Neural cell (in vitro differentiated cells): ENCODE data around the gene MSI1. TPM values are rescaled to one million over a fixed set of nuclear protein-coding genes. Genes with fewer than 3 reads are reported as not detected.
A peak's percentile ranks its signal among the peaks of the same experiment; 100 is the strongest.

ENCODE experiments used
- H2AFZ ChIP-seq: fragments of 200-600, 300-800 bp; sonication (generic), shearing (Covaris generic); 2 replicates; pipeline ENCODE4 v1.6.0; 2014; ENCODE audit warnings: low read depth, mild to moderate bottlenecking, antibody characterized with exemption, low read length, moderate library complexity
- H3F3A ChIP-seq: fragments of 200-600 bp; shearing (Covaris generic); 2 replicates; pipeline ENCODE4 v1.6.1; 2016; ENCODE audit warnings: mild to moderate bottlenecking, moderate library complexity, mixed read lengths, antibody characterized with exemption, low read length; ENCODE audit not compliant: insufficient read depth, poor library complexity, severe bottlenecking
- H3K27ac ChIP-seq: fragments of 200-600, 300-800 bp; sonication (generic), shearing (Covaris generic); 2 replicates; pipeline ENCODE4 v1.5.1; 2014; ENCODE audit warnings: mild to moderate bottlenecking, low read length, moderate library complexity
- H3K27me3 ChIP-seq: fragments of 300-800, 200-600 bp; sonication (generic), shearing (Covaris generic); 2 replicates; pipeline ENCODE4 v1.6.0; 2014; ENCODE audit warnings: mild to moderate bottlenecking, low read depth, low read length, moderate library complexity; ENCODE audit not compliant: insufficient read depth
- H3K36me3 ChIP-seq: fragments of 300-800, 200-600 bp; sonication (generic), shearing (Covaris generic); 2 replicates; pipeline ENCODE4 v1.5.1; 2014; ENCODE audit warnings: mild to moderate bottlenecking, antibody characterized with exemption, low read length, moderate library complexity; ENCODE audit not compliant: insufficient read depth
- H3K4me2 ChIP-seq: fragments of 300-800, 200-600 bp; sonication (generic), shearing (Covaris generic); 2 replicates; pipeline ENCODE4 v1.6.0; 2014; ENCODE audit warnings: mild to moderate bottlenecking, low read length
- H3K4me3 ChIP-seq: fragments of 300-800, 200-600 bp; sonication (generic), shearing (Covaris generic); 2 replicates; pipeline ENCODE4 v1.5.1; 2014; ENCODE audit warnings: mild to moderate bottlenecking, low read length, moderate library complexity
- H3K79me2 ChIP-seq: fragments of 200-600 bp; shearing (Covaris generic); replicated peaks from 2 replicates; pipeline ENCODE4 v1.6.0; 2014; ENCODE audit warnings: mild to moderate bottlenecking, low read length, moderate library complexity; ENCODE audit not compliant: insufficient read depth
- H3K9ac ChIP-seq: fragments of 300-800, 200-600 bp; sonication (generic), shearing (Covaris generic); 2 replicates; pipeline ENCODE4 v1.6.1; 2016; ENCODE audit warnings: mild to moderate bottlenecking, low read length, mixed read lengths
- H3K9me2 ChIP-seq: fragments of 200-600 bp; shearing (Covaris generic); 2 replicates; pipeline ENCODE4 v1.6.1; 2016; ENCODE audit warnings: mild to moderate bottlenecking, low read length, mixed read lengths; ENCODE audit not compliant: insufficient read depth
- H3K9me3 ChIP-seq: fragments of 200-600, 300-800 bp; sonication (generic), shearing (Covaris generic); 2 replicates; pipeline ENCODE4 v1.6.1; 2016; ENCODE audit warnings: mild to moderate bottlenecking, mixed run types, low read length, moderate library complexity, mixed read lengths
- H4K20me1 ChIP-seq: fragments of 200-600 bp; shearing (Covaris generic); 2 replicates; pipeline ENCODE4 v1.6.1; 2016; ENCODE audit warnings: mild to moderate bottlenecking, mixed run types; ENCODE audit not compliant: insufficient read depth
- EP300 ChIP-seq: fragments of 450-650 bp; conservative IDR thresholded peaks from 2 replicates; pipeline ENCODE4 v1.6.1; 2014; ENCODE audit warnings: antibody characterized with exemption, mild to moderate bottlenecking, moderate library complexity; ENCODE audit not compliant: poor library complexity, severe bottlenecking
- EZH2 ChIP-seq: fragments of 200-600, 300-800 bp; shearing (Covaris generic), sonication (generic); IDR thresholded peaks from 2 replicates; pipeline ENCODE4 v1.6.1; 2014; ENCODE audit warnings: antibody characterized with exemption, low read length, borderline replicate concordance, mild to moderate bottlenecking; ENCODE audit not compliant: insufficient read depth, poor library complexity, severe bottlenecking
- MXI1 ChIP-seq: fragments of 450-650 bp; conservative IDR thresholded peaks from 2 replicates; pipeline ENCODE4 v1.6.1; 2014; ENCODE audit warnings: antibody characterized with exemption, mild to moderate bottlenecking; ENCODE audit not compliant: poor library complexity, severe bottlenecking
- POLR2AphosphoS5 ChIP-seq: IDR thresholded peaks from 2 replicates; pipeline ENCODE4 v1.6.1; 2012
- RAD21 ChIP-seq: fragments of 450-650 bp; conservative IDR thresholded peaks from 2 replicates; pipeline ENCODE4 v1.6.1; 2014; ENCODE audit warnings: antibody characterized with exemption, mild to moderate bottlenecking, moderate library complexity
- SMC3 ChIP-seq: fragments of 450-650 bp; conservative IDR thresholded peaks from 2 replicates; pipeline ENCODE4 v1.6.1; 2014; ENCODE audit warnings: antibody characterized with exemption, mild to moderate bottlenecking, moderate library complexity; ENCODE audit not compliant: poor library complexity
- TAF1 ChIP-seq: IDR thresholded peaks from 2 replicates; pipeline ENCODE4 v1.6.1; 2012; ENCODE audit warnings: low read depth
- polyA plus RNA-seq: library from polyadenylated mRNA; depleted of rRNA; stranded (reverse); fragments of >200 nt; gene quantifications from 2 replicates; pipeline ENCODE4 v1.2.3, GENCODE V29; 2014
- TF ChIP-seq, protein P1 (sequence below): fragments of 450-650 bp; IDR thresholded peaks from 2 replicates; pipeline ENCODE4 v1.5.1; 2014; ENCODE audit warnings: antibody characterized with exemption, mild to moderate bottlenecking, moderate library complexity; ENCODE audit not compliant: poor library complexity, severe bottlenecking
- TF ChIP-seq, protein P2 (sequence below): IDR thresholded peaks from 2 replicates; pipeline ENCODE4 v1.6.1; 2012; ENCODE audit warnings: borderline replicate concordance

MSI1 gene
- polyA plus RNA-seq, 1 donor from 2014 or later, result 7.5 TPM

DNA sequence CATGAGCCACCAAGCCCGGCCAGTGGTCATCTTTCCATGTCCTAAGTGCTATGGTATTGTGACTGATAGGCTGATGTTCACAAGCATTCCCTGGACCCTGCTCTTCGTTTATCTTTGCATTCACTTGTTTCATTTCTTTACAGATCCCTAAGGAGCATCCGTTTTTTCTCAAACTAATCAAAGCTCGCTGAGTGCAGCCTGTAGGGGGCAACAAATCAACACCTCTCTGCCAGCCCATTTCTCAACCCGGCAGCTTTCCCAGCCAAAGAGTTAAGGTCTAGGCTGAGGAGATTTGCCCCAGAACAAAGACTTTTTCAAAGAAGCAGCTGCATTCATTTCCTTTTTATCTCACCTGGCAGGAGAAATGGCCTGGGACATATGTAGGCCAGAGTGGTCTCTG lies 54.7 kb downstream of the MSI1 start:
- no peaks in the 10 kb centered on the region for H3K79me2 ChIP-seq
- no peaks in the 10 kb centered on the region for H3K9me2 ChIP-seq
- no peak overlapping the region for H3K4me3 ChIP-seq

DNA sequence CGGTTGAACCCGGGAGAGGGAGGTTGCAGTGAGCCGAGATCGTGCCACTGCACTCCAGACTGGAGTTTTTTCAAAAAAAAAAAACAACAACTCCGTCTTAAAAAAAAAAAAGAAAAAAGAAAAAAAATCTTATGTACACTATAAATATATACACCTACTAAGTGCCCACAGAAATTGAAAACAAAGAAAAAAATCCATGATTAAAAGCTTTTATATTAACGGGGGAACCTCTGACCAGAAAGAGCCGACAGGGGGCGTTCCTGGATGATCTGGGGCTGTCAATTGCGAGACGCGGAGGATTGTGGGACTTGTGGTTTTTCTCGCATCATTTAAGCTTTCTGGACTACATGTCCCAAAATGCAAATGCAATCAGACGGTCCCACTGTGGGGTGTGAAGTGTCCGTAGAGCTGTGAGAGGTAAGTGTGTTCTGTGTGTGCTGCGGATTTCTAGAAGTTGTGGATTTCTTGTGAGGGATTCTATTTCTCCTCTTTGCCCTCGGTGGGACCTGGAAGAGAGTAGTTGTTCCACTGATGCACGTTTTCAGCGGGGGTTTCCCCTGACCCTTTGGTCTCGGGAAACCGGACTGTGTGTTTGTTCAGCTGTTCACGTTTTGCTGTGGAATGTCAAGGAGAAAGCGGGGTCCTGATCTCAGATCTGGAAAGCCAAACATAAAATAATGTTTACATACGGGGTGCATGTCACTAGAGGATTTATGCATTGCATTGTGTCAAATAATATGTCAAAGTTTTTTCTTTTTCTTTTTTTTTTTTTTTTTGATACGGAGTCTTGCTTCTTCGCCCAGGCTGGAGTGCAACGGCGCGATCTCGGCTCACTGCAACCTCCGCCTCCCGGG lies 66.8 kb downstream of the MSI1 start, which contains the start of gene SIRT4:
Gene SIRT4, plus strand, starts transcription at position 360 of the 854 bp plus-strand sequence. CDS start 1,241 bp downstream, outside the sequence.
- Histone ChIP-seq H3K4me2 (peak within 1 kb of the TSS; percentile 47), H3K9ac (peak within 1 kb of the TSS; percentile 70), H3K9me3 (no peaks in the 10 kb centered on the region), H3K4me3 (peak within 1 kb of the TSS; percentile 80), H4K20me1 (no peaks in the 10 kb centered on the region), H3K36me3 (no peaks in the 10 kb centered on the region), H3K79me2 (no peaks in the 10 kb centered on the region), H3K9me2 (no peaks in the 10 kb centered on the region), H2AFZ (peak within 1 kb of the TSS; percentile 99), H3K27ac (peak within 1 kb of the TSS; percentile 59), H3K27me3 (no peaks in the 10 kb centered on the region), H3F3A (no peaks in the 10 kb centered on the region)
- TF ChIP-seq POLR2AphosphoS5 (peak; percentile 71), MXI1 (peak; percentile 85), EZH2 (no peak), TAF1 (no peak), EP300 (no peak), SMC3 (peak; percentile 59), RAD21 (peak; percentile 54)
- TF ChIP-seq, protein P1, sequence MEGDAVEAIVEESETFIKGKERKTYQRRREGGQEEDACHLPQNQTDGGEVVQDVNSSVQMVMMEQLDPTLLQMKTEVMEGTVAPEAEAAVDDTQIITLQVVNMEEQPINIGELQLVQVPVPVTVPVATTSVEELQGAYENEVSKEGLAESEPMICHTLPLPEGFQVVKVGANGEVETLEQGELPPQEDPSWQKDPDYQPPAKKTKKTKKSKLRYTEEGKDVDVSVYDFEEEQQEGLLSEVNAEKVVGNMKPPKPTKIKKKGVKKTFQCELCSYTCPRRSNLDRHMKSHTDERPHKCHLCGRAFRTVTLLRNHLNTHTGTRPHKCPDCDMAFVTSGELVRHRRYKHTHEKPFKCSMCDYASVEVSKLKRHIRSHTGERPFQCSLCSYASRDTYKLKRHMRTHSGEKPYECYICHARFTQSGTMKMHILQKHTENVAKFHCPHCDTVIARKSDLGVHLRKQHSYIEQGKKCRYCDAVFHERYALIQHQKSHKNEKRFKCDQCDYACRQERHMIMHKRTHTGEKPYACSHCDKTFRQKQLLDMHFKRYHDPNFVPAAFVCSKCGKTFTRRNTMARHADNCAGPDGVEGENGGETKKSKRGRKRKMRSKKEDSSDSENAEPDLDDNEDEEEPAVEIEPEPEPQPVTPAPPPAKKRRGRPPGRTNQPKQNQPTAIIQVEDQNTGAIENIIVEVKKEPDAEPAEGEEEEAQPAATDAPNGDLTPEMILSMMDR, result peak; percentile 94
- TF ChIP-seq, protein P2, sequence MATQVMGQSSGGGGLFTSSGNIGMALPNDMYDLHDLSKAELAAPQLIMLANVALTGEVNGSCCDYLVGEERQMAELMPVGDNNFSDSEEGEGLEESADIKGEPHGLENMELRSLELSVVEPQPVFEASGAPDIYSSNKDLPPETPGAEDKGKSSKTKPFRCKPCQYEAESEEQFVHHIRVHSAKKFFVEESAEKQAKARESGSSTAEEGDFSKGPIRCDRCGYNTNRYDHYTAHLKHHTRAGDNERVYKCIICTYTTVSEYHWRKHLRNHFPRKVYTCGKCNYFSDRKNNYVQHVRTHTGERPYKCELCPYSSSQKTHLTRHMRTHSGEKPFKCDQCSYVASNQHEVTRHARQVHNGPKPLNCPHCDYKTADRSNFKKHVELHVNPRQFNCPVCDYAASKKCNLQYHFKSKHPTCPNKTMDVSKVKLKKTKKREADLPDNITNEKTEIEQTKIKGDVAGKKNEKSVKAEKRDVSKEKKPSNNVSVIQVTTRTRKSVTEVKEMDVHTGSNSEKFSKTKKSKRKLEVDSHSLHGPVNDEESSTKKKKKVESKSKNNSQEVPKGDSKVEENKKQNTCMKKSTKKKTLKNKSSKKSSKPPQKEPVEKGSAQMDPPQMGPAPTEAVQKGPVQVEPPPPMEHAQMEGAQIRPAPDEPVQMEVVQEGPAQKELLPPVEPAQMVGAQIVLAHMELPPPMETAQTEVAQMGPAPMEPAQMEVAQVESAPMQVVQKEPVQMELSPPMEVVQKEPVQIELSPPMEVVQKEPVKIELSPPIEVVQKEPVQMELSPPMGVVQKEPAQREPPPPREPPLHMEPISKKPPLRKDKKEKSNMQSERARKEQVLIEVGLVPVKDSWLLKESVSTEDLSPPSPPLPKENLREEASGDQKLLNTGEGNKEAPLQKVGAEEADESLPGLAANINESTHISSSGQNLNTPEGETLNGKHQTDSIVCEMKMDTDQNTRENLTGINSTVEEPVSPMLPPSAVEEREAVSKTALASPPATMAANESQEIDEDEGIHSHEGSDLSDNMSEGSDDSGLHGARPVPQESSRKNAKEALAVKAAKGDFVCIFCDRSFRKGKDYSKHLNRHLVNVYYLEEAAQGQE, result peak; percentile 23

More for the DNA sequence above, 54.7 kb downstream of the MSI1 start:
- H3K4me2 ChIP-seq, result no peak overlapping the region
- no peak overlapping the region for H2AFZ ChIP-seq
- H3K36me3 ChIP-seq, result no peaks in the 10 kb centered on the region
- no peak overlapping the region for H3K27ac ChIP-seq
- no peaks in the 10 kb centered on the region for H4K20me1 ChIP-seq
- no peaks in the 10 kb centered on the region for H3K27me3 ChIP-seq
- no peaks in the 10 kb centered on the region for H3F3A ChIP-seq
- TF ChIP-seq RAD21, result no peak
- TF ChIP-seq, protein P1, result peak; percentile 11
- H3K9ac ChIP-seq, result no peak overlapping the region
- H3K9me3 ChIP-seq, result no peaks in the 10 kb centered on the region
